Memory B cell (primary cell): ENCODE data around the gene ENTREP3.
"Not testable (repeated sequence)": the region's sequence is repeated elsewhere in the genome, so short reads cannot be mapped to it uniquely, and the experiment has no call there.

ENCODE experiments used
- ATAC-seq: fragments of 150-1000 bp; cut with Tn5 transposase; 2 replicates; pipeline ENCODE4 v1.10.0; 2021; ENCODE audit warnings: low read depth, mild to moderate bottlenecking, moderate library complexity
- DNase-seq, 2 donors: peaks; one replicate each; pipeline ENCODE4 v3.0.0; 2022; ENCODE audit warnings: low spot score in 2 of 2
- H3K27ac Mint-ChIP-seq: one replicate; pipeline ENCODE4 v1.8.0; 2022; ENCODE audit warnings: mild to moderate bottlenecking, moderate library complexity, mixed read lengths
- H3K27me3 Mint-ChIP-seq: one replicate; pipeline ENCODE4 v1.8.0; 2022; ENCODE audit warnings: mixed read lengths
- H3K36me3 Mint-ChIP-seq: one replicate; pipeline ENCODE4 v1.8.0; 2022; ENCODE audit warnings: mild to moderate bottlenecking, mixed read lengths
- H3K4me1 Mint-ChIP-seq: one replicate; pipeline ENCODE4 v1.8.0; 2022; ENCODE audit warnings: mixed read lengths
- H3K4me3 Mint-ChIP-seq: one replicate; pipeline ENCODE4 v1.8.0; 2022; ENCODE audit warnings: mild to moderate bottlenecking, moderate library complexity, mixed read lengths
- H3K9me3 Mint-ChIP-seq: one replicate; pipeline ENCODE4 v1.8.0; 2022; ENCODE audit warnings: mixed read lengths

Gene ENTREP3

GRCh38 chr1:155211381-155212050 lies 43.8 kb downstream of the ENTREP3 start:
- not testable (repeated sequence) for H3K36me3 Mint-ChIP-seq, H3K4me3 Mint-ChIP-seq, H3K27me3 Mint-ChIP-seq, ATAC-seq, DNase-seq, H3K9me3 Mint-ChIP-seq, H3K27ac Mint-ChIP-seq
- H3K4me1 Mint-ChIP-seq = peaks cover 24% of the 10 kb centered on the region

GRCh38 chr1:155210314-155211104 lies 44.8 kb downstream of the ENTREP3 start:
- H3K27ac Mint-ChIP-seq = no peak overlapping the region
- no peak for DNase-seq
- no peak for ATAC-seq
- H3K36me3 Mint-ChIP-seq = peaks cover 5% of the 10 kb centered on the region
- no peaks in the 10 kb centered on the region for H3K9me3 Mint-ChIP-seq
- no peaks in the 10 kb centered on the region for H3K27me3 Mint-ChIP-seq
- H3K4me1 Mint-ChIP-seq = peaks cover 24% of the 10 kb centered on the region
- peak overlapping the region; percentile 8 for H3K4me3 Mint-ChIP-seq

- H3K27me3 Mint-ChIP-seq = no peaks in the 10 kb centered on the region
- H3K9me3 Mint-ChIP-seq = no peaks in the 10 kb centered on the region
- DNase-seq (no peak), ATAC-seq (no peak)
- peaks cover 24% of the 10 kb centered on the region for H3K4me1 Mint-ChIP-seq
- peak overlapping the region; percentile 99 for H3K27ac Mint-ChIP-seq
- peak overlapping the region; percentile 89 for H3K4me3 Mint-ChIP-seq
- H3K36me3 Mint-ChIP-seq = peaks cover 5% of the 10 kb centered on the region
These were observed 46.0 kb downstream of the ENTREP3 start for GRCh38 chr1:155209312-155209721.

GRCh38 chr1:155208541-155209311 lies 46.6 kb downstream of the ENTREP3 start, which contains the start of gene MTX1:
Gene MTX1 (plus strand): TSS chr1:155208695. CDS start chr1:155208805, 110 bp downstream.
- peak; percentile 79 for ATAC-seq
- DNase-seq = peak; percentile 87 to 90
- peaks cover 24% of the 10 kb centered on the region for H3K4me1 Mint-ChIP-seq
- H3K4me3 Mint-ChIP-seq = peak within 1 kb of the TSS; percentile 89
- H3K9me3 Mint-ChIP-seq = no peaks in the 10 kb centered on the region
- H3K36me3 Mint-ChIP-seq = peaks cover 5% of the 10 kb centered on the region
- peak within 1 kb of the TSS; percentile 99 for H3K27ac Mint-ChIP-seq
- H3K27me3 Mint-ChIP-seq = no peaks in the 10 kb centered on the region

- no peaks in the 10 kb centered on the region for H3K9me3 Mint-ChIP-seq
- peaks cover 24% of the 10 kb centered on the region for H3K4me1 Mint-ChIP-seq
- H3K27me3 Mint-ChIP-seq = no peaks in the 10 kb centered on the region
- H3K4me3 Mint-ChIP-seq = peak within 1 kb of the TSS; percentile 89
- H3K36me3 Mint-ChIP-seq = peaks cover 5% of the 10 kb centered on the region
- peak within 1 kb of the TSS; percentile 99 for H3K27ac Mint-ChIP-seq
- DNase-seq = no peak
- ATAC-seq = no peak
These were observed 47.3 kb downstream of the ENTREP3 start, which contains the start of gene THBS3 for GRCh38 chr1:155207806-155208540. Gene THBS3 (minus strand): TSS chr1:155207897. CDS start chr1:155207876, 21 bp downstream.

GRCh38 chr1:155206891-155207805 lies 48.1 kb downstream of the ENTREP3 start:
- DNase-seq = peak; percentile 93 to 96
- Mint-ChIP-seq H3K27ac (peak overlapping the region; percentile 99), H3K36me3 (peaks cover 5% of the 10 kb centered on the region), H3K4me3 (peak overlapping the region; percentile 50), H3K27me3 (no peaks in the 10 kb centered on the region), H3K4me1 (peaks cover 24% of the 10 kb centered on the region), H3K9me3 (no peaks in the 10 kb centered on the region)
- ATAC-seq = peak; percentile 33

- no peaks in the 10 kb centered on the region for H3K27me3 Mint-ChIP-seq
- H3K36me3 Mint-ChIP-seq = peaks cover 3% of the 10 kb centered on the region
- no peak for ATAC-seq
- DNase-seq = no peak
- H3K4me1 Mint-ChIP-seq = peaks cover 24% of the 10 kb centered on the region
- no peak overlapping the region for H3K4me3 Mint-ChIP-seq
- H3K9me3 Mint-ChIP-seq = no peaks in the 10 kb centered on the region
- no peak overlapping the region for H3K27ac Mint-ChIP-seq
These were observed 49.2 kb downstream of the ENTREP3 start for GRCh38 chr1:155205969-155206593.

GRCh38 chr1:155205035-155205434 lies 50.2 kb downstream of the ENTREP3 start:
- Mint-ChIP-seq H3K27me3 (no peaks in the 10 kb centered on the region), H3K9me3 (no peaks in the 10 kb centered on the region), H3K36me3 (no peaks in the 10 kb centered on the region), H3K27ac (no peak overlapping the region), H3K4me3 (no peak overlapping the region), H3K4me1 (peaks cover 21% of the 10 kb centered on the region)
- DNase-seq = no peak
- ATAC-seq = no peak

GRCh38 chr1:155202731-155203515 lies 52.4 kb downstream of the ENTREP3 start:
- H3K27me3 Mint-ChIP-seq = no peaks in the 10 kb centered on the region

GRCh38 chr1:155202198-155202597 lies 53.1 kb downstream of the ENTREP3 start:
- Mint-ChIP-seq H3K36me3 (no peaks in the 10 kb centered on the region), H3K4me1 (peaks cover 6% of the 10 kb centered on the region), H3K27me3 (no peaks in the 10 kb centered on the region), H3K27ac (no peak overlapping the region), H3K9me3 (no peaks in the 10 kb centered on the region), H3K4me3 (no peak overlapping the region)
- ATAC-seq (no peak), DNase-seq (no peak)

More at GRCh38 chr1:155202731-155203515, 52.4 kb downstream of the ENTREP3 start:
- Mint-ChIP-seq H3K27ac (no peak overlapping the region), H3K4me3 (no peak overlapping the region), H3K4me1 (peaks cover 12% of the 10 kb centered on the region), H3K36me3 (no peaks in the 10 kb centered on the region), H3K9me3 (no peaks in the 10 kb centered on the region)
- ATAC-seq (no peak), DNase-seq (no peak)

- Mint-ChIP-seq H3K27me3 (no peaks in the 10 kb centered on the region), H3K9me3 (no peaks in the 10 kb centered on the region), H3K4me1 (no peaks in the 10 kb centered on the region), H3K27ac (no peak overlapping the region), H3K4me3 (no peak overlapping the region), H3K36me3 (no peaks in the 10 kb centered on the region)
- ATAC-seq = no peak
- no peak for DNase-seq
These were observed 54.4 kb downstream of the ENTREP3 start for GRCh38 chr1:155200920-155201319.

- Mint-ChIP-seq H3K4me1 (peaks cover 3% of the 10 kb centered on the region), H3K27me3 (no peaks in the 10 kb centered on the region), H3K36me3 (no peaks in the 10 kb centered on the region), H3K4me3 (no peak overlapping the region), H3K9me3 (no peaks in the 10 kb centered on the region), H3K27ac (no peak overlapping the region)
- DNase-seq (no peak), ATAC-seq (no peak)
These were observed 55.5 kb downstream of the ENTREP3 start for GRCh38 chr1:155199792-155200191.
